ENCODE results near the gene MYORG. TPM values are rescaled to one million over a fixed set of nuclear protein-coding genes. Genes with fewer than 3 reads are reported as not detected.
"Not testable (repeated sequence)": the region's sequence is repeated elsewhere in the genome, so short reads cannot be mapped to it uniquely, and the experiment has no call there.

Gene MYORG
- total RNA-seq, 1 experiment from 2014 or later = 3.0 TPM

GRCh38 chr9:34370335-34370969 lies 6.2 kb downstream of the MYORG start:
- H4K20me1 ChIP-seq (ENCODE audit: insufficient read depth) = no peaks in the 10 kb centered on the region
- H3K9me2 ChIP-seq (ENCODE audit: insufficient read depth) = no peaks in the 10 kb centered on the region
- BruUV-seq (replicated peaks) = no TSS peak
- ChIA-PET POLR2A (ENCODE audit: unreplicated experiment) (no interaction called here), CTCF (no interaction called here)
- no peaks in the 10 kb centered on the region for H3F3A ChIP-seq (ENCODE audit: insufficient read depth, low read depth)
- no peak overlapping the region for H2AFZ ChIP-seq
- no peaks in the 10 kb centered on the region for H3K27me3 ChIP-seq (ENCODE audit: insufficient read depth, low read depth)
- no peak overlapping the region for H3K4me3 ChIP-seq
- TF ChIP-seq CTCF (conservative IDR thresholded peaks at IDR 0.05) = no peak
- TF ChIP-seq EZH2 (IDR thresholded peaks at IDR 0.05; ENCODE audit: low read depth) = no peak
- no peaks in the 10 kb centered on the region for H3K36me3 ChIP-seq (ENCODE audit: low read depth)
- intact Hi-C loops (cut with micrococcal nuclease; ENCODE audit: unreplicated experiment) = loop anchor here (10.0 kb wide), 1 partner anchor 446 kb away; no protein-coding TSS in a partner anchor
- no peak overlapping the region for H3K27ac ChIP-seq
- no peak overlapping the region for H3K4me2 ChIP-seq
- no peaks in the 10 kb centered on the region for H3K9me3 ChIP-seq (ENCODE audit: insufficient read depth, low read depth)
- H3K4me1 ChIP-seq (replicated peaks; ENCODE audit: insufficient read depth) = no peaks in the 10 kb centered on the region; the same call in 1 of the 2 replicates
- H3K79me2 ChIP-seq (ENCODE audit: low read depth) = no peaks in the 10 kb centered on the region
- no peak for DNase-seq

DNA sequence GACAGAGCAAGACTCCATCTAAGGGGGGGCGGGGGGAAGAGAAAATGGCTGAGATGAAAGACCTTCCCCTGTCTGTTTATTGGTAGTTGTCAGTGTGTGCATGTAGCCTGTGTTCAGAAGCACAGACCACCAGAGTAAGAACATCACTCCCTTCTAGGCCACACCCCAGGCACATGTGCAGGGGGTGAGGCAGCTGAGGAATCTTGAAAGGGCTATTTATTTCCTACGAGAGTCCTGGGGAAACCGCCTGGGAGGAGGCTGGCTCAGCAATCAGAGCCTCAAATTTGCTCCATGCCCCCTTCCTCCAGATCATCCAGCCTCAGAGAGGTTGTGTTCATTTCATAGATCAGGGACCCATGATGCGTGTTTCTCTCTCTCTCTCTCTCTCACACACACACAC lies 7.1 kb downstream of the MYORG start:
- intact Hi-C loops (cut with micrococcal nuclease; ENCODE audit: unreplicated experiment) = loop anchor here (10.0 kb wide), 1 partner anchor 445 kb away; no protein-coding TSS in a partner anchor
- Histone ChIP-seq H3K4me3 (no peak overlapping the region), H3K36me3 (ENCODE audit: low read depth) (no peaks in the 10 kb centered on the region), H3K9me3 (ENCODE audit: insufficient read depth, low read depth) (no peaks in the 10 kb centered on the region), H3F3A (ENCODE audit: insufficient read depth, low read depth) (no peaks in the 10 kb centered on the region), H3K4me2 (no peak overlapping the region), H3K4me1 (replicated peaks; ENCODE audit: insufficient read depth) (no peaks in the 10 kb centered on the region), H3K79me2 (ENCODE audit: low read depth) (no peaks in the 10 kb centered on the region), H4K20me1 (ENCODE audit: insufficient read depth) (no peaks in the 10 kb centered on the region), H3K27ac (no peak overlapping the region), H2AFZ (no peak overlapping the region), H3K27me3 (ENCODE audit: insufficient read depth, low read depth) (no peaks in the 10 kb centered on the region), H3K9me2 (ENCODE audit: insufficient read depth) (no peaks in the 10 kb centered on the region)
- no peak for DNase-seq
- TF ChIP-seq CTCF (conservative IDR thresholded peaks at IDR 0.05) (no peak), EZH2 (IDR thresholded peaks at IDR 0.05; ENCODE audit: low read depth) (no peak)
- POLR2A ChIA-PET (ENCODE audit: unreplicated experiment) = no interaction called here
- BruUV-seq (replicated peaks) = no TSS peak
- CTCF ChIA-PET = no interaction called here

DNA sequence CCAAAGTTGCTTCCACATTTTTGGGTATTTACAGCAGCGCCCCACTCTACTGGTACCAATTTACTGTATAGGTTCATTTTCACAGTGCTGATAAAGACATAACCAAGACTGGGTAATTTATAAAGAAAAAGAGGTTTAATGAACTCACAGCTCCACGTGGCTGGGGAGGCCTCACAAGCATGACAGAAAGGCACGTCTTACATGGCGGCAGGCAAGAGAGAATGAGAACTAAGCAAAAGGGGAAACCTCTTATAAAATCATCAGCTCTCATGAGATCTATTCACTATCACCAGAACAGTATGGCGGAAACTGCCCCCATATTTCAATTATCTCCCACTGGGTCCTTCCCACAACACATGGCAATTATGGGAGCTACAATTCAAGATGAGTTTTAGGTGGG lies 7.9 kb downstream of the MYORG start:
- H3K4me1 ChIP-seq (replicated peaks; ENCODE audit: insufficient read depth); H3K4me3 ChIP-seq; H3K36me3 ChIP-seq (ENCODE audit: low read depth); H3K27me3 ChIP-seq (ENCODE audit: insufficient read depth, low read depth); H3K9me3 ChIP-seq (ENCODE audit: insufficient read depth, low read depth); H3K79me2 ChIP-seq (ENCODE audit: low read depth); H3K4me2 ChIP-seq; DNase-seq; intact Hi-C loops (cut with micrococcal nuclease; ENCODE audit: unreplicated experiment); BruUV-seq (replicated peaks); H3F3A ChIP-seq (ENCODE audit: insufficient read depth, low read depth); POLR2A ChIA-PET (ENCODE audit: unreplicated experiment); H2AFZ ChIP-seq; H3K9me2 ChIP-seq (ENCODE audit: insufficient read depth); H4K20me1 ChIP-seq (ENCODE audit: insufficient read depth); CTCF ChIA-PET; H3K27ac ChIP-seq: not testable (repeated sequence)

GRCh38 chr9:34367751-34368410 lies 8.8 kb downstream of the MYORG start:
- POLR2A ChIA-PET (ENCODE audit: unreplicated experiment); DNase-seq; intact Hi-C loops (cut with micrococcal nuclease; ENCODE audit: unreplicated experiment); H3K27me3 ChIP-seq (ENCODE audit: insufficient read depth, low read depth); BruUV-seq (replicated peaks); CTCF ChIA-PET; H3K4me2 ChIP-seq; H3K27ac ChIP-seq; H4K20me1 ChIP-seq (ENCODE audit: insufficient read depth); H2AFZ ChIP-seq; H3K4me1 ChIP-seq (replicated peaks; ENCODE audit: insufficient read depth); H3F3A ChIP-seq (ENCODE audit: insufficient read depth, low read depth); H3K36me3 ChIP-seq (ENCODE audit: low read depth); H3K79me2 ChIP-seq (ENCODE audit: low read depth); H3K9me3 ChIP-seq (ENCODE audit: insufficient read depth, low read depth); H3K9me2 ChIP-seq (ENCODE audit: insufficient read depth); H3K4me3 ChIP-seq: not testable (repeated sequence)

Measured in PC-9 (cell line).